Naive thymus-derived CD4-positive, alpha-beta T cell (primary cell): ENCODE measurements around the gene CCT7. TPM values are rescaled to one million over a fixed set of nuclear protein-coding genes. Genes with fewer than 3 reads are reported as not detected.

ENCODE experiments used
- ATAC-seq: fragments of 150-1000 bp; cut with Tn5 transposase; 2 replicates; pipeline ENCODE4 v1.10.0; 2021; ENCODE audit warnings: mild to moderate bottlenecking, moderate library complexity
- CTCF ChIA-PET: fragments of 350-600 bp; sonication (Branson Sonifier 250); formaldehyde crosslinking; loops from one replicate; lab custom pipeline; 2021; ENCODE audit warnings: antibody characterized with exemption; lab: Charles Lee
- POLR2A ChIA-PET: fragments of 350-600 bp; sonication (Branson Sonifier 250); formaldehyde crosslinking; loops from one replicate; lab custom pipeline; 2021; ENCODE audit warnings: antibody characterized with exemption, inconsistent platforms; lab: Charles Lee
- DNase-seq, 9 donors: peaks; one replicate each; pipeline versions ENCODE4 v3.0.0 to v3.0.0-alpha.2; 2020 to 2022; ENCODE audit warnings: mixed read lengths in 1 of 9
- H3K27ac ChIP-seq: one replicate; pipeline ENCODE4 v1.7.0; 2013; ENCODE audit warnings: mild to moderate bottlenecking, low read depth, low read length, moderate library complexity
- H3K27me3 ChIP-seq, 2 donors: one replicate each; pipeline ENCODE4 v1.7.0; 2013; ENCODE audit warnings: low read length in 2 of 2, mild to moderate bottlenecking in 2 of 2, moderate library complexity in 2 of 2; ENCODE audit not compliant: control insufficient read depth in 2 of 2, insufficient read depth in 2 of 2
- H3K36me3 ChIP-seq, 3 experiments: 1 replicate in 2 of 3; 2 replicates in 1 of 3; pipeline ENCODE4 v1.7.0; 2013; ENCODE audit warnings: low read length in 3 of 3, mild to moderate bottlenecking in 3 of 3, moderate library complexity in 1 of 3; ENCODE audit not compliant: insufficient read depth in 3 of 3, control insufficient read depth in 2 of 3
- H3K4me1 ChIP-seq, 2 donors: one replicate each; pipeline ENCODE4 v1.7.0; 2013; ENCODE audit warnings: low read length in 2 of 2, mild to moderate bottlenecking in 2 of 2, moderate library complexity in 1 of 2; ENCODE audit not compliant: control insufficient read depth in 2 of 2, insufficient read depth in 2 of 2
- H3K4me3 ChIP-seq: 2 replicates; pipeline ENCODE4 v1.7.0; 2013; ENCODE audit warnings: mild to moderate bottlenecking, low read length
- H3K9me3 ChIP-seq, 3 experiments: 1 replicate in 2 of 3; 2 replicates in 1 of 3; pipeline ENCODE4 v1.7.0; 2013; ENCODE audit warnings: low read length in 3 of 3; ENCODE audit not compliant: control insufficient read depth in 2 of 3
- H3K27ac Mint-ChIP-seq, 9 donors: one replicate each; pipeline ENCODE4 v1.8.0; 2020 to 2022; ENCODE audit warnings: mixed read lengths in 9 of 9, mild to moderate bottlenecking in 8 of 9, moderate library complexity in 5 of 9, inconsistent platforms in 2 of 9
- H3K27me3 Mint-ChIP-seq, 5 donors: one replicate each; pipeline ENCODE4 v1.8.0; 2021 to 2022; ENCODE audit warnings: mixed read lengths in 5 of 5, mild to moderate bottlenecking in 1 of 5
- H3K36me3 Mint-ChIP-seq, 5 donors: one replicate each; pipeline ENCODE4 v1.8.0; 2020 to 2022; ENCODE audit warnings: mixed read lengths in 5 of 5, mild to moderate bottlenecking in 3 of 5, inconsistent platforms in 1 of 5
- H3K4me1 Mint-ChIP-seq, 7 donors: one replicate each; pipeline ENCODE4 v1.8.0; 2020 to 2022; ENCODE audit warnings: mixed read lengths in 7 of 7, mild to moderate bottlenecking in 3 of 7, inconsistent platforms in 1 of 7
- H3K4me3 Mint-ChIP-seq, 10 donors: one replicate each; pipeline ENCODE4 v1.8.0; 2020 to 2022; ENCODE audit warnings: mild to moderate bottlenecking in 10 of 10, mixed read lengths in 10 of 10, moderate library complexity in 6 of 10, inconsistent platforms in 2 of 10
- H3K9me3 Mint-ChIP-seq, 11 donors: one replicate each; pipeline ENCODE4 v1.8.0; 2020 to 2022; ENCODE audit warnings: mixed read lengths in 11 of 11, mild to moderate bottlenecking in 4 of 11, inconsistent platforms in 1 of 11, moderate library complexity in 1 of 11
- intact Hi-C, 2 donors: fragments of 100-400 bp; cut with micrococcal nuclease; formaldehyde crosslinking; loops; one replicate each; pipeline ENCODE4 v1.15.1; 2023
- polyA plus RNA-seq, 2 donors: library from polyadenylated mRNA; unstranded; fragments of 300-500 nt; fragmentation: Illumina TruSeq; gene quantifications; one replicate each; pipeline ENCODE4 v1.2.3, GENCODE V29; 2021
- total RNA-seq, 6 experiments: library from RNA in 5 of 6; stranded (reverse) in 5 of 6; gene quantifications; 1 replicate in 5 of 6; 2 replicates in 1 of 6; pipeline ENCODE4 v1.2.3 and lab custom pipeline; 2021 to 2026

CCT7 gene
- total and polyA plus RNA-seq, 7 experiments from 2014 or later = 118 to 322 (median 185) TPM

DNA sequence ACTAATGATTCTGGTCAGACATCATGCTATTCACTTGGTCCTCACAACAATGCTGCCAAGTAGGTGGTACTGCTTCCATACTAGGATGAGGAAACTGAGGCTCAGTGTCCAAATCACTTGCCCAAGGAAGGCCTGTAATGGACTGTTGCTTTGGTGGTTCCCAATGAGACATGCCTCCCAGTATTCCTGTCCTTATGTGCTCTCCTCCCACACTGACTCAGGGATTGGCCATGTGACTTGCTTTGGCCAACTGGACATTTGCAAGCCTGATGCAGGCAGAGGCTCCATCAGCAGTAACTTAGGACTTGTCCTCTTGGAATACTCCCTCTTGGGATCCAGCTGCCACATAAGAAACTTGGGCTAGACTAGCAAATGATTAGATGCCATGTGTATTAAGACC lies 47.1 kb downstream of the CCT7 start:
- ChIA-PET POLR2A (interaction anchor here (0.6 kb wide), 1 partner anchor 82 kb away, joined by 3 read pairs; no protein-coding TSS in a partner anchor), CTCF (no interaction called here)
- H3K4me3 ChIP-seq = no peak overlapping the region
- Mint-ChIP-seq H3K9me3 (peaks cover 0 to 12% (median 0%) of the 10 kb centered on the region in 11 donors), H3K4me3 (peak overlapping the region in 1 of 10 donors; percentile 54), H3K27me3 (peaks cover 0 to 10% (median 0%) of the 10 kb centered on the region in 5 donors), H3K4me1 (peaks cover 9 to 33% (median 19%) of the 10 kb centered on the region in 7 donors), H3K36me3 (peaks cover 0 to 22% (median 9%) of the 10 kb centered on the region in 5 donors), H3K27ac (no peak overlapping the region)
- DNase-seq (no peak), ATAC-seq (no peak)
- H3K36me3 ChIP-seq = no peaks in the 10 kb centered on the region
- peaks cover 12 to 14% of the 10 kb centered on the region in 2 donors for H3K4me1 ChIP-seq
- no peaks in the 10 kb centered on the region for H3K9me3 ChIP-seq
- H3K27me3 ChIP-seq = no peaks in the 10 kb centered on the region
- intact Hi-C loops = loop anchor here in 1 of 2 donors (10.0 kb wide), 1 partner anchor 1674 kb away; the partner anchor contains the start of gene POLE4
- H3K27ac ChIP-seq = no peak overlapping the region

DNA sequence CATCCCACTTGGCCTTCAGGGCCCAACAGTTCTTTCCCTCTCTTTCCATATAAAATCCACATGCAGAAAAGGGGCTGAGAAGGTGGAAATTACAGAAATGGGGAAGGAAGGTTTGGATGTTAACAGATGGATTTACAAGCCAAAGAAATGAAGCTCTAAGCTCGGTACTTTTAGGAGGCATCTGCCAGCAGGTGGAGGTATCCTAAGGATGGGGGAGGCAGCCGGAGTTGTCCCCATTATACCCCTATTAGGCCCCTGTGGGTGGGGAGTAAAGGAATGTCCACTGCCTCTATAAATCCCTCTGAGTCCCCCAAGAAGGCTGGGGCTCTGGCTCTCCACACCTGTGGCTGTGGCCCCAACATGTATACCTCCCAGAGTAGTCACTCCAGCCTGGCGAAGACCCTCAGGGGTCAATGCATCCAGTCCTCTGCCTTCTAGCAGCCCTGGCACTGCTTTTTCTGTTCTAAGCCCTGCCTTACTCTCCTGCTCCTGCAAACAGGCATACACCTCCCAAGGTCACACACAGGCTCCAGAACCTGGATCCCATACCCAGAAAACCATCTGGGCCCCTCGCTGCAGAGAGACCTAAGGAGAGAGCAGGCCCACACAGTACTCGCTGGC lies 48.9 kb downstream of the CCT7 start:
- peaks cover 9 to 33% (median 19%) of the 10 kb centered on the region in 7 donors for H3K4me1 Mint-ChIP-seq
- H3K27ac Mint-ChIP-seq = peak overlapping the region in 7 of 9 donors; percentile 32 to 87 (median 58)
- peaks cover 0 to 12% (median 0%) of the 10 kb centered on the region in 11 donors for H3K9me3 Mint-ChIP-seq
- POLR2A ChIA-PET = no interaction called here
- no peaks in the 10 kb centered on the region for H3K9me3 ChIP-seq
- no peak overlapping the region for H3K27ac ChIP-seq
- no peaks in the 10 kb centered on the region for H3K36me3 ChIP-seq
- DNase-seq = no peak
- CTCF ChIA-PET = no interaction called here
- peaks cover 12 to 14% of the 10 kb centered on the region in 2 donors for H3K4me1 ChIP-seq
- peaks cover 0 to 13% (median 6%) of the 10 kb centered on the region in 5 donors for H3K36me3 Mint-ChIP-seq
- ATAC-seq = no peak
- intact Hi-C loops = loop anchor here in 1 of 2 donors (10.0 kb wide), 1 partner anchor 1672 kb away; the partner anchor contains the start of gene POLE4
- H3K4me3 ChIP-seq = peak overlapping the region; percentile 69
- H3K4me3 Mint-ChIP-seq = peak overlapping the region; percentile 72 to 91 (median 85)
- H3K27me3 Mint-ChIP-seq = peaks cover 0 to 20% (median under 1%) of the 10 kb centered on the region in 5 donors
- H3K27me3 ChIP-seq = no peaks in the 10 kb centered on the region

DNA sequence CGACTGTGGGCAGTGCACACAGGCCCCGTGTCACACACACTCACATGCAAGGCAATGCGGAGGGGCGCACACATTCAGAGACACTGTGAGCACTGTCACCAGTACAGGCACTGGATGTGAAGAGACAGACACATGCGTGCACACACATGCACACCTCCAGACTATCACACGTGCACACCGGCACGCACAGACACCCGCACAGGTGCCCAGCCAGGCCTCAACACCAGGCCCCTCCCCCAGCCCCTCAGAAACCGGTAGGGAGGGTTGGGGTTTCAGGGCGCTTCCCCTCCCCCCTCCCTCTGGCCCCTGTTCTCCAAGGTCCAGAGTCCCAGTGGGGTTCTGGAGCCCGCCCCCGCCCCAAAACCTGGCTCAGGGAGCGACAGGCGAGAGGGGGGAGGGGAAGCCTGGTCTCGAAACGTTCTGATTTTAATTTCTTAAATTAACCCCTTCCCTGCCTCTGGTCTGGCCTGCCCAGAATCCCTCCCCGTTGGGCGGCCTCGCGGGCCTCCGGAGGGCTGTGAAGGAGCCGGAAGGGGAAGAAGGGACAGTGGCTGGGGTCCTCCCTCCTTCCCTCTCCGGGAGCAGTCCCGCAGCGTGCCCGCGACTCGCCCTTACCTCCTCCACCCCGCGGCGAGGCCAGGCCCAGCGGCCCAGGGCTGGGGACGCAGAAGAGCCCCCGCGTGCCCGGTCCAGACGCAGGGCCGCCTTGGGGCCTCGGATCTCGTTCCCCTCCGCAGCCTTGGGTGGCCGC lies 49.6 kb downstream of the CCT7 start:
- Mint-ChIP-seq H3K36me3 (peaks cover 0 to 9% (median 6%) of the 10 kb centered on the region in 5 donors), H3K9me3 (peaks cover 0 to 12% (median 0%) of the 10 kb centered on the region in 11 donors), H3K27ac (peak overlapping the region in 7 of 9 donors; percentile 32 to 87 (median 58)), H3K4me1 (peaks cover 9 to 31% (median 19%) of the 10 kb centered on the region in 7 donors), H3K27me3 (peaks cover 0 to 26% (median 7%) of the 10 kb centered on the region in 5 donors), H3K4me3 (peak overlapping the region; percentile 72 to 91 (median 85))
- intact Hi-C loops = loop anchor here (1.0 to 10.0 kb wide), 7 partner anchors 10 to 1675 kb away; partner anchors contain the start of genes ALMS1 (in 2 of the 2), CCT7 (in 2 of the 2), EGR4 (in 2 of the 2) and POLE4 (in 2 of the 2)
- H3K27me3 ChIP-seq = no peaks in the 10 kb centered on the region
- peak overlapping the region; percentile 61 for H3K27ac ChIP-seq
- ATAC-seq (no peak), DNase-seq (peak in 2 of 9 donors; percentile 12 to 35)
- ChIA-PET POLR2A (interaction anchor here (1.0 kb wide), 1 partner anchor 49 kb away, joined by 3 read pairs; the partner anchor contains the start of gene CCT7), CTCF (no interaction called here)
- H3K36me3 ChIP-seq = no peaks in the 10 kb centered on the region
- H3K4me1 ChIP-seq = peaks cover 12 to 14% of the 10 kb centered on the region in 2 donors
- H3K4me3 ChIP-seq = peak overlapping the region; percentile 69
- no peaks in the 10 kb centered on the region for H3K9me3 ChIP-seq

DNA sequence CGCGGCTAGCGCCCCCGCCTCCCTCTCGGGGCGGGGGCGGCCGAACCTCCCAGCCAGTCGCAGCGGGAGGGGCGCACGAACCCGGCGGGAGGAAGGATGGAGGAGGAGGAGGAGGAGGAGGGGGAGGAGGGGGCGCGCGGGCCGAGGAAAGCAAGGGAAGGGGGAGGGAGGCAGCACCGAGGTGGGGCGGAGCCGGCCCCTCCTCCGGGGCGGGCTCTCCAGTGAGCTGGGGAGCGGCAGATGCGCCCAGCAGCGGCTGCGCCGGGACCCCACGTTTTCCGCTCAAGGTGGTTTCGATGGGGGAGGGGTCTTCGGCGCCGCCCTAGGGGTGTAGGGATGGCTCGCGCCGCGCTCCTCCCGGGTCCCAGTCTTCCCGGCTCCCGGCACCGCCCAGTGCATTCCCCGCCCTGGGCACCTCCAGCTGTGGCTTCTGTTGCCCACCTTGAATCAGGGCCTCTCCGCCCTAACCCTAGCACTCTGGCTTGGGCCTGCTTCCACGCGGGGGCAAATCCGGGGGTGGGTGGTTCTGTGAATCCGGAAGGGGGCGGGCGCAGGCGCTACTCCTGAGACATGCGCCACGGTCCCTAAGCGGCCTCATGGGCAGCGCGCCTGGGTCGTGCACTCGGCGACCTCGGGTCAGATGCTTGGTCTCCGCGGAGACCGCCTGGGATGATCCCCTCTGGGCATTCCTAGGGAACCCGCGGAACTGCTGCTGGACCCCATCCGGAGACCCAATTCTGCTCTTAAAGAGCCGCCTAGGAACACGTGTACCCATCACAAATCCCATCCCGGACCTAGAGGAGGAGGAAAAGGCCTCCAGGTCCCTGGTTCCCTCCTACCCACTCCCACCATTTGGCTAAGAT lies 50.4 kb downstream of the CCT7 start, which contains the start of gene FBXO41:
Gene FBXO41 (minus strand): TSS at position 183 of the 863 bp plus-strand sequence. CDS start 14,848 bp downstream, outside the sequence.
- peak within 1 kb of the TSS; percentile 69 for H3K4me3 ChIP-seq

DNA sequence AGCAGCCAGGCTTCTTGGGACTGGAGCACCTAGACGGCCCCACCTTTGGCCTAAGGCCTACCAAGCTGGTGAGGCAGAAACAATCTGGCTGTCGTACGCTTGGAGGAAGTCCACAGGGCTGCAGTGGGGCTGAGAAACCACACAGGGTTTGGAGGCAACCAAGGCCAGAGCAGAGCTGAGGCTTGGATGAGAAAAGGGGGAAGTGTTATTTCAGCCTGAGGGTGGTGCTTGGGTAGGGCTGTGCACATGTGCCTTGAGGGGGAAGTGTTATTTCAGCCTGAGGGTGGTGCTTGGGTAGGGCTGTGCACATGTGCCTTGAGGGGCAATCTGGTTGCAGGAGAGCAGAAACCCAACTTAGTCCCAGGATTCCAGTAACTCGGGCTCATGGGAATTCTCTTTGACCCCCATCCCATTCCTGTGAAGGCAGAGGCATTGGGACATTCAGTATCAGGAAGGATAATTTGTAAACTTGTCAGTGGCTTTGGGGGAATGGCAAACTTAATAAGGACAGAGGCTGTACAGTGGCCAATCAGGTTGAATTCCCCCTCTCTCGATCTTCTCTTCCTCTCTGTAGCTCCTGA lies 51.1 kb downstream of the CCT7 start:
- Histone ChIP-seq H3K27me3 (no peaks in the 10 kb centered on the region), H3K27ac (no peak overlapping the region), H3K9me3 (no peaks in the 10 kb centered on the region), H3K4me1 (peaks cover 12 to 14% of the 10 kb centered on the region in 2 donors), H3K36me3 (no peaks in the 10 kb centered on the region), H3K4me3 (peak overlapping the region; percentile 69)
- peak; percentile 78 for ATAC-seq
- ChIA-PET POLR2A (interaction anchor here (0.8 kb wide), 1 partner anchor 53 kb away, joined by 3 read pairs; the partner anchor contains the start of gene PRADC1), CTCF (no interaction called here)
- peak overlapping the region in 3 of 9 donors; percentile 4 to 72 (median 4) for H3K27ac Mint-ChIP-seq
- H3K9me3 Mint-ChIP-seq = peaks cover 0 to 4% (median 0%) of the 10 kb centered on the region in 11 donors
- no peak for DNase-seq
- peaks cover 4 to 27% (median 18%) of the 10 kb centered on the region in 7 donors for H3K4me1 Mint-ChIP-seq
- intact Hi-C loops = loop anchor here in 1 of 2 donors (10.0 kb wide), 1 partner anchor 1670 kb away; the partner anchor contains the start of gene POLE4
- peak overlapping the region; percentile 49 to 87 (median 76) for H3K4me3 Mint-ChIP-seq
- H3K36me3 Mint-ChIP-seq = peaks cover 0 to 5% (median 0%) of the 10 kb centered on the region in 5 donors
- peaks cover 0 to 39% (median 17%) of the 10 kb centered on the region in 5 donors for H3K27me3 Mint-ChIP-seq

More for the DNA sequence above, 50.4 kb downstream of the CCT7 start, which contains the start of gene FBXO41:
- H3K27me3 ChIP-seq = no peaks in the 10 kb centered on the region
- H3K9me3 ChIP-seq = no peaks in the 10 kb centered on the region
- POLR2A ChIA-PET = interaction anchor here (0.8 to 1.0 kb wide), 2 partner anchors 50 to 52 kb away, joined by 3 read pairs; partner anchors contain the start of genes CCT7 and PRADC1
- DNase-seq (peak; percentile 43 to 79 (median 61)), ATAC-seq (peak; percentile 81)
- Mint-ChIP-seq H3K36me3 (peaks cover 0 to 5% (median under 1%) of the 10 kb centered on the region in 5 donors), H3K4me3 (peak within 1 kb of the TSS; percentile 72 to 91 (median 85)), H3K27ac (peak within 1 kb of the TSS in 7 of 9 donors; percentile 32 to 87 (median 58)), H3K27me3 (peaks cover 0 to 34% (median 14%) of the 10 kb centered on the region in 5 donors), H3K4me1 (peaks cover 6 to 26% (median 19%) of the 10 kb centered on the region in 7 donors), H3K9me3 (peaks cover 0 to 4% (median 0%) of the 10 kb centered on the region in 11 donors)
- H3K4me1 ChIP-seq = peaks cover 12 to 14% of the 10 kb centered on the region in 2 donors
- H3K27ac ChIP-seq = peak within 1 kb of the TSS; percentile 61
- no peaks in the 10 kb centered on the region for H3K36me3 ChIP-seq
- CTCF ChIA-PET = no interaction called here
- intact Hi-C loops = loop anchor here (1.0 to 10.0 kb wide), 7 partner anchors 9 to 1674 kb away; partner anchors contain the start of genes ALMS1 (in 2 of the 2), CCT7 (in 2 of the 2), EGR4 (in 2 of the 2) and POLE4 (in 2 of the 2)
